Measurements from ENCODE around the gene RAB25. TPM values are rescaled to one million over a fixed set of nuclear protein-coding genes. Genes with fewer than 3 reads are reported as not detected.

RAB25 gene
- total RNA-seq (1 to 10 TPM; 1.1 to 1.3 TPM), polyA plus RNA-seq (1 to 10 TPM in 1 of 3 donors, under 1 TPM in 2; 0.81 to 2.0 (median 0.96) TPM), total RNA-seq (0.15 to 0.86 (median 0.50) reads per million in 6 experiments)

- POLR2A ChIA-PET, result interaction anchor here (0.6 kb wide), 1 partner anchor 52 kb away, joined by 4 read pairs; no protein-coding TSS in a partner anchor
- Mint-ChIP-seq H3K36me3 (peaks cover 0 to 13% (median 0%) of the 10 kb centered on the region in 3 donors), H3K4me3 (peak within 1 kb of the TSS in 2 of 10 donors; percentile 16 to 39), H3K27me3 (no peaks in the 10 kb centered on the region), H3K27ac (peak within 1 kb of the TSS in 3 of 10 donors; percentile 21 to 70 (median 42)), H3K4me1 (peaks cover 0 to 9% (median 4%) of the 10 kb centered on the region in 4 donors), H3K9me3 (no peaks in the 10 kb centered on the region)
- peak; percentile 23 to 39 for ATAC-seq
- DNase-seq, result no peak
Observed at GRCh38 chr1:156060937-156061636, at the start of gene RAB25. TSS of gene RAB25 (plus strand) at chr1:156061160. CDS start at chr1:156061401, 241 bp downstream.

GRCh38 chr1:156012051-156012817, 48.7 kb upstream of the RAB25 start:
- no peak overlapping the region for H3K4me3 Mint-ChIP-seq
- ATAC-seq (no peak), DNase-seq (no peak)
- peaks cover 0 to 15% (median 8%) of the 10 kb centered on the region in 4 donors for H3K4me1 Mint-ChIP-seq
- POLR2A ChIA-PET, result no interaction called here
- peaks cover 9 to 89% (median 22%) of the 10 kb centered on the region in 3 donors for H3K36me3 Mint-ChIP-seq
- H3K9me3 Mint-ChIP-seq, result no peaks in the 10 kb centered on the region
- no peak overlapping the region for H3K27ac Mint-ChIP-seq
- H3K27me3 Mint-ChIP-seq, result no peaks in the 10 kb centered on the region

GRCh38 chr1:156014829-156015228, 46.1 kb upstream of the RAB25 start:
- no peaks in the 10 kb centered on the region for H3K27me3 Mint-ChIP-seq
- peaks cover 16 to 23% (median 18%) of the 10 kb centered on the region in 4 donors for H3K4me1 Mint-ChIP-seq
- ATAC-seq, result no peak
- H3K4me3 Mint-ChIP-seq, result no peak overlapping the region
- peak overlapping the region in 5 of 10 donors; percentile 43 to 76 (median 56) for H3K27ac Mint-ChIP-seq
- H3K9me3 Mint-ChIP-seq, result no peaks in the 10 kb centered on the region
- no peak for DNase-seq
- POLR2A ChIA-PET, result no interaction called here
- H3K36me3 Mint-ChIP-seq, result peaks cover 9 to 92% (median 21%) of the 10 kb centered on the region in 3 donors

GRCh38 chr1:156019946-156020292, 41.0 kb upstream of the RAB25 start:
- ATAC-seq, result no peak
- Mint-ChIP-seq H3K4me3 (peak overlapping the region; percentile 90 to 99 (median 98)), H3K27me3 (peaks cover 0 to 1% (median 0%) of the 10 kb centered on the region in 5 donors), H3K4me1 (peaks cover 13 to 33% (median 24%) of the 10 kb centered on the region in 4 donors), H3K36me3 (peaks cover 0 to 48% (median 4%) of the 10 kb centered on the region in 3 donors), H3K9me3 (no peaks in the 10 kb centered on the region), H3K27ac (peak overlapping the region; percentile 87 to 98 (median 96))
- DNase-seq, result no peak
- POLR2A ChIA-PET, result interaction anchor here (1.2 to 2.7 kb wide), 3 partner anchors 34 to 193 kb away, joined by 4 to 12 read pairs (median 5); partner anchors contain the start of genes ARHGEF2, LAMTOR2, PMF1 and UBQLN4

DNA sequence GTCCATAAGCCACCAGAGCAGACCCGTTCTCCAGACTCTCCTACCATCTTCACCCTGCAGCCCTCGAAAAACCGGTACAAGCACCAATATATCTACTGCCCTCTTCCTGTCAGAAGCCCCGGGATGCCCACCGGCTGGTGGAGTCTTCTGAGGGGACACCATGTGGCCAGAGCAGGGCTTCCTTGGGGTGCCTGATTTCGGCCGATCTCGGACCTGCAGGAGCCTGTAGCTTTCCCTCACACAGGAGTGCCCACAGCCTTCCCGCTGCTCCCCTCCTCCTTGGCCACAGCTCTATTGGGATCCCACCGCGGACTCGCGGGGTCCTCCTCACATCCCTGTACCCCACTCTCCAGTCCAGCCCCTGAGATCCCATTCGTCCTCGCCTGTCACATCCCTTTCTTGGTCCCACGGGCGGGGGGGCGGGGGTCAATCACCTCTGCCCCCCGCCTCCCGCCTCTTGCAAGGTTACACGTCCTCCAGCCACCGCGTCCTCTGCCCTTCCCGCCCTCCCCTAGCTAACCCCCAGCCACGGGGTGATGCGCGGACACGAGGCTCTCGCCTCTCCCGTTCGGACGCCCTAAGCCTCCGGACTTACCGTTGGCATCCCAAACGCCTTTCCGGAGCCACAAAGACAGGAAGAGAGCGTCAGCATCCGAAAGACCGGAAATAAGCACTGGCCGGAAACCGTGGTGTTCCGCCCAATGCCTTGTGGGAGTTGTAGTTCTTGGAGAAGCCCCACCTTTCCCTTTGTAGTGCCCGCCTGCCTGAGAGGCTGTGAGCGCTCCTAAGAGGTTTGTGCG, 40.5 kb upstream of the RAB25 start, which contains the start of gene SSR2:
Gene SSR2, minus strand, starts transcription at position 659 of the 800 bp plus-strand sequence. CDS start 784 bp downstream, outside the sequence.
- Mint-ChIP-seq H3K27ac (peak within 1 kb of the TSS; percentile 87 to 98 (median 98)), H3K27me3 (peaks cover 0 to 5% (median 4%) of the 10 kb centered on the region in 5 donors), H3K9me3 (no peaks in the 10 kb centered on the region), H3K4me3 (peak within 1 kb of the TSS; percentile 90 to 99 (median 98)), H3K36me3 (peaks cover 0 to 46% (median 4%) of the 10 kb centered on the region in 3 donors), H3K4me1 (peaks cover 16 to 33% (median 24%) of the 10 kb centered on the region in 4 donors)
- DNase-seq (peak; percentile 65 to 92 (median 84)), ATAC-seq (peak; percentile 99 to 100)
- POLR2A ChIA-PET, result interaction anchor here (0.9 to 2.7 kb wide), 5 partner anchors 33 to 192 kb away, joined by 3 to 12 read pairs (median 4); partner anchors contain the start of genes ARHGEF2, LAMTOR2, PMF1 and UBQLN4

GRCh38 chr1:156021093-156021428, 39.9 kb upstream of the RAB25 start:
- peaks cover 0 to 7% (median 4%) of the 10 kb centered on the region in 5 donors for H3K27me3 Mint-ChIP-seq
- no peaks in the 10 kb centered on the region for H3K9me3 Mint-ChIP-seq
- DNase-seq (no peak), ATAC-seq (no peak)
- peaks cover 0 to 40% (median 4%) of the 10 kb centered on the region in 3 donors for H3K36me3 Mint-ChIP-seq
- POLR2A ChIA-PET, result interaction anchor here (0.5 to 2.7 kb wide), 6 partner anchors 31 to 898 kb away, joined by 3 to 12 read pairs (median 4); partner anchors contain the start of genes ARHGEF2, LAMTOR2 and UBQLN4
- H3K4me3 Mint-ChIP-seq, result peak overlapping the region; percentile 90 to 99 (median 98)
- peaks cover 16 to 37% (median 26%) of the 10 kb centered on the region in 4 donors for H3K4me1 Mint-ChIP-seq
- peak overlapping the region; percentile 87 to 98 (median 98) for H3K27ac Mint-ChIP-seq

- H3K27ac Mint-ChIP-seq, result peak overlapping the region in 5 of 10 donors; percentile 29 to 75 (median 70)
- H3K9me3 Mint-ChIP-seq, result no peaks in the 10 kb centered on the region
- peak overlapping the region in 8 of 10 donors; percentile 22 to 92 (median 46) for H3K4me3 Mint-ChIP-seq
- H3K4me1 Mint-ChIP-seq, result peaks cover 15 to 37% (median 27%) of the 10 kb centered on the region in 4 donors
- H3K36me3 Mint-ChIP-seq, result peaks cover 0 to 32% (median 4%) of the 10 kb centered on the region in 3 donors
- POLR2A ChIA-PET, result interaction anchor here (0.5 to 2.7 kb wide), 4 partner anchors 30 to 84 kb away, joined by 4 to 12 read pairs (median 5); partner anchors contain the start of genes LAMTOR2 and UBQLN4
- no peak for DNase-seq
- peaks cover 0 to 7% (median 4%) of the 10 kb centered on the region in 5 donors for H3K27me3 Mint-ChIP-seq
- no peak for ATAC-seq
Observed at GRCh38 chr1:156021954-156022353, 39.0 kb upstream of the RAB25 start.

GRCh38 chr1:156024801-156025200, 36.2 kb upstream of the RAB25 start:
- no peak overlapping the region for H3K4me3 Mint-ChIP-seq
- H3K27ac Mint-ChIP-seq, result no peak overlapping the region
- H3K4me1 Mint-ChIP-seq, result peaks cover 7 to 20% (median 14%) of the 10 kb centered on the region in 4 donors
- peaks cover 0 to 7% (median 4%) of the 10 kb centered on the region in 5 donors for H3K27me3 Mint-ChIP-seq
- DNase-seq (no peak), ATAC-seq (no peak)
- POLR2A ChIA-PET, result no interaction called here
- peaks cover 0 to 6% (median 0%) of the 10 kb centered on the region in 3 donors for H3K36me3 Mint-ChIP-seq
- H3K9me3 Mint-ChIP-seq, result no peaks in the 10 kb centered on the region

GRCh38 chr1:156025876-156026275, 35.1 kb upstream of the RAB25 start:
- no peaks in the 10 kb centered on the region for H3K36me3 Mint-ChIP-seq
- H3K27ac Mint-ChIP-seq, result no peak overlapping the region
- no peak overlapping the region for H3K4me3 Mint-ChIP-seq
- H3K27me3 Mint-ChIP-seq, result peaks cover 0 to 7% (median 4%) of the 10 kb centered on the region in 5 donors
- DNase-seq (peak in 5 of 10 donors; percentile 16 to 31 (median 25)), ATAC-seq (peak; percentile 85 to 89)
- POLR2A ChIA-PET, result interaction anchor here (0.5 kb wide), 1 partner anchor 15 kb away, joined by 4 read pairs; no protein-coding TSS in a partner anchor
- H3K9me3 Mint-ChIP-seq, result no peaks in the 10 kb centered on the region
- H3K4me1 Mint-ChIP-seq, result peaks cover 0 to 11% (median 6%) of the 10 kb centered on the region in 4 donors

GRCh38 chr1:156026588-156026987, 34.4 kb upstream of the RAB25 start:
- no peak for ATAC-seq
- POLR2A ChIA-PET, result no interaction called here
- H3K27me3 Mint-ChIP-seq, result peaks cover 0 to 7% (median 4%) of the 10 kb centered on the region in 5 donors
- no peaks in the 10 kb centered on the region for H3K36me3 Mint-ChIP-seq
- no peak for DNase-seq
- H3K4me1 Mint-ChIP-seq, result peaks cover 0 to 8% (median 5%) of the 10 kb centered on the region in 4 donors
- H3K4me3 Mint-ChIP-seq, result no peak overlapping the region
- H3K9me3 Mint-ChIP-seq, result no peaks in the 10 kb centered on the region
- H3K27ac Mint-ChIP-seq, result no peak overlapping the region

GRCh38 chr1:156033011-156033410, 27.9 kb upstream of the RAB25 start:
- no peaks in the 10 kb centered on the region for H3K4me1 Mint-ChIP-seq
- ATAC-seq (no peak), DNase-seq (no peak)
- peak overlapping the region in 1 of 10 donors; percentile 20 for H3K27ac Mint-ChIP-seq
- H3K9me3 Mint-ChIP-seq, result no peaks in the 10 kb centered on the region
- POLR2A ChIA-PET, result no interaction called here
- peaks cover 0 to 15% (median 0%) of the 10 kb centered on the region in 3 donors for H3K36me3 Mint-ChIP-seq
- no peak overlapping the region for H3K4me3 Mint-ChIP-seq
- no peaks in the 10 kb centered on the region for H3K27me3 Mint-ChIP-seq

All from naive thymus-derived CD8-positive, alpha-beta T cell (primary cell).